ENCODE measurements around the gene SERPINE2.

DNA sequence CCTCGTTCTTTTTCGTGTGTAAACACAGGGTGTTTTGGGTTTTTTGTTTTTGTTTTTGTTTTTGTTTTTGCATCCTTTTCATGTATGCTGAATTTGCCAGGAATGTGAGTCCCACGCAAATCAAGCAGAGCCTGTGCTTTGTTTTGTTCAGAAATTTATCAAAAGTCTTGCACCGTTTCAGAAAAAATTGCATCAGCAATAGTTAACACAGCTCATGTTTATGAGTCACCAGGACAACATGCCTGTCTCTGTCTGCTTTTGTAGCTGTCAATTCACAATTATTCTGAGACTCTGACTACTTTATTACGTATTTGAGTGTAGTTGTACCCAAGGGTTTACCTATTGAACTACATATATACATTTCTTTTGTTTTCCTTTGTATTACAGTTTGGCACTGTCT, 43.5 kb downstream of the SERPINE2 start:
- TF ChIP-seq, protein P1, sequence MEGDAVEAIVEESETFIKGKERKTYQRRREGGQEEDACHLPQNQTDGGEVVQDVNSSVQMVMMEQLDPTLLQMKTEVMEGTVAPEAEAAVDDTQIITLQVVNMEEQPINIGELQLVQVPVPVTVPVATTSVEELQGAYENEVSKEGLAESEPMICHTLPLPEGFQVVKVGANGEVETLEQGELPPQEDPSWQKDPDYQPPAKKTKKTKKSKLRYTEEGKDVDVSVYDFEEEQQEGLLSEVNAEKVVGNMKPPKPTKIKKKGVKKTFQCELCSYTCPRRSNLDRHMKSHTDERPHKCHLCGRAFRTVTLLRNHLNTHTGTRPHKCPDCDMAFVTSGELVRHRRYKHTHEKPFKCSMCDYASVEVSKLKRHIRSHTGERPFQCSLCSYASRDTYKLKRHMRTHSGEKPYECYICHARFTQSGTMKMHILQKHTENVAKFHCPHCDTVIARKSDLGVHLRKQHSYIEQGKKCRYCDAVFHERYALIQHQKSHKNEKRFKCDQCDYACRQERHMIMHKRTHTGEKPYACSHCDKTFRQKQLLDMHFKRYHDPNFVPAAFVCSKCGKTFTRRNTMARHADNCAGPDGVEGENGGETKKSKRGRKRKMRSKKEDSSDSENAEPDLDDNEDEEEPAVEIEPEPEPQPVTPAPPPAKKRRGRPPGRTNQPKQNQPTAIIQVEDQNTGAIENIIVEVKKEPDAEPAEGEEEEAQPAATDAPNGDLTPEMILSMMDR (conservative IDR thresholded peaks at IDR 0.05; ENCODE audit: low read length) = no peak
- TF ChIP-seq EZH2phosphoT487 (IDR thresholded peaks at IDR 0.05; ENCODE audit: borderline replicate concordance) = no peak
